AG08396 (cell line): Measurements from ENCODE around the gene TMEM116.
"Not testable (repeated sequence)": the region's sequence is repeated elsewhere in the genome, so short reads cannot be mapped to it uniquely, and the experiment has no call there.

Experiments
- DNase-seq: peaks from one replicate; pipeline ENCODE4 v3.0.0; 2012; ENCODE audit warnings: low spot score, mixed read lengths

TMEM116 gene

GRCh38 chr12:112009596-112009995 is 3.4 kb downstream of the TMEM116 start:
- not testable (repeated sequence) for DNase-seq

DNA sequence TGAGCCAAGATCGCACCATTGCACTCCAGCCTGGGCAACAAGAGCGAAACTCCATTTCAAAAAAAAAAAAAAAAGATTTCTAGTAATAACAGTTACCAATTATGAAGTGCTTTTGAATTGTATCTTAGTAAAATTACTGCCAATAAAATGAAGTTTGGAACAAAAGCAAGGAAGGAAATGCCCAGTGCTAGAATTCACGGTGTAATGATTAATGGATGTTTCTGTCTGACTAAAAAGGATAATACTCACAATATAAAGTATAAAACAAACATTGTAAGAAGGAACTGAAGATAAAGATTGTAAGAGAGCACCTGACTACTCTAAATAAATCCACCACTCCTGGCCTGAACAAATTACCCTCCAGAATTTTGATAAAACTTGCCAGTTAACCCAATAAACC is 4.0 kb downstream of the TMEM116 start:
- DNase-seq, result no peak

DNA sequence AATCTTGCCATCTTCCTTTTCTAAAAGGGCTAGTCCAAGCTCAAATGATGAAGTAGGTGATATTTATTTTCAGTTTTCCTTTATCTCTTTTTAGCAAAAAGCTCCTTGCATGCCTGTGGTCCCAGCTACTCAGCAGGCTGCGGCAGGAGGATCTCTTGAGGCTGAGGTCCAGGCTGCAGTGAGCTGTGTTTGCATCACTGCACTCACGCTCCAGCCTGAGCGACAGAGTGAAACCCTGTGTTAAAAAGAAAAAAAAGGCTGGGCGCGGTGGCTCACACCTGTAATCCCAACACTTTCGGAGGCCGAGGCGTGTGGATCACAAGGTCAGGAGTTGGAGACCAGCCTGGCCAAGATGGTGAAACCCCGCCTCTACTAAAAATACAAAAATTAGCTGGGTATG is 5.0 kb downstream of the TMEM116 start:
- no peak for DNase-seq

DNA sequence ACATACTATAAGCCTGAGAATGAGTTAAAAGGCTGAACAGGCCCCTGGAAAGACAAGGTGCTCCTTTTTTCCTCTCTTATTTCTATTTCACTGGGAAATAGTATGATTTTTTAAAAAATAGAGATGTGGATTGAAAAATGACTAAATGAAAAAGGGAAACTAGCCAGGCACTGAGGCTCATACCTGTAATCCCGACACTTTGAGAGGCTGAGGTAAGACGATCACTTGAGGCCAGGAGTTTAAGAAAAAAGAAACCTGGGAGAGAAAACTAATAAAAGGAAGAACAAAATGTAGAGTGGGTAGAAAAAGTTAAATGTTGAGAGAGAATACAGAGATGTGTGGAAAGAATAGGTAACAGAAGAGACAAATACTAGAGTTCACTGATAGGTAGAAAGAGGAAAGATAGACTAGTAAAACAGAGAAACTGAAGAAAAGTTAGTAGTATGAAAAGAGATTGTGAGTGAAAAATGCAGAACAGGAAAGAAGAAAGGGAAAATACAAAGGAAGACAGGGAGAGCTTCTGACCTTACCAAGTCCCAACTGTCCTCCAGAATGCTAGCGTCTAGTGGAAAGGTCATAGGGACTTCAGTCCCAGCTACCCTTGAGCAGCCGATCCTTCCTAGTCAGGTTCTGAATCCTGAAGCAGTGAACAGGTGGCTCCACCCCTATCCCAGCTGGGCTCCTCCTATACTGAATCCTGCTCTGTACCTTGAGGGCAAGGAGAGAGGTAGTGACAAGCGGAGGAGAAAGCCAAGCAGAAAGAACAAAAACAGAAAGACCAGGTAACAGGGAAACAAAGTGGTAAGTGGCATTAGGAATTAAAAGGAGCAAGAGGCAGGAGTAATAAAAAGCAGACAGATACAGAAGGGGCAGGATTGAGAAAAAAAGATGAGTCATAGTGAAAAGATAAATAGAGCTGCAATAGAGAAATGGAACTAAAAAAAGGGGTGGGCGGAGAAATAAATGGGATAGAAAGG is 7.3 kb downstream of the TMEM116 start:
- DNase-seq, result no peak

DNA sequence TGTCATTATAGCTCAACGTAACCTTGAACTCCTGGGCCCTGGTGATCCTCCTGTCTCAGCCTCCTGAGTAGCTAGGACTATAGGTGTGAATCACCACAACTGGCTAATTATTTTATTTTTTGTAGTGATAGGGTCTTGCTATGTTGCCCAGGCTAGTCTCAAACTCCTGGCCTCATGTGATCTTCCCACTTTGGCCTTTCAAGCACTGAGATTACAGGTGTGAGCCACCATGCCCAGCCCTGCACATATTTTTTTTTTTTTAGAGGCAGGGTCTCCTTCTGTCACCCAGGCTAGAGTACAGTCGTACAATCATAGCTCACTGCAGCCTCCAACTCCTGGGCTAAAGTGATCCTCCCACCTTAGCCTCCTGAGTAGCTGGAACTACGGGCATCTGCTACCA is 8.9 kb downstream of the TMEM116 start:
- no peak for DNase-seq

GRCh38 chr12:112001576-112001975 is 11.4 kb downstream of the TMEM116 start:
- DNase-seq, result peak; percentile 35

- no peak for DNase-seq
Measured at GRCh38 chr12:112000820-112001219, 12.1 kb downstream of the TMEM116 start.

DNA sequence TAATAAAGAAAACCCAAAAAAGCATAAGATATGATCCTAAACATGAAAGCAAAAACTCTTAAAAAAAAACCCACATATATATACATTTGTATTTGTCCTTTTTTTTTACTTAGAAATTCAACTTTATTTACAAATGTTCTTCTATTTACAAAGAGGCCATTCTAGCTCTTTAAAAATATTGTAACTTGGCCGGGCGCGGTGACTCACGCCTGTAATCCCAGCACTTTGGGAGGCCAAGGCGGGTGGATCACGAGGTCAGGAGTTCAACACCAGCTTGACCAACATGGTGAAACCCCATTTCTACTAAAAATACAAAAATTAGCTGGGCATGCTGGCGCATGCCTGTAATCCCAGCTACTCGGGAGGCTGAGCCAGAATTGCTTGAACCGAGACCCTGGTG is 13.8 kb downstream of the TMEM116 start:
- DNase-seq, result not testable (repeated sequence)

- no peak for DNase-seq
Measured at GRCh38 chr12:111998015-111998414, 14.9 kb downstream of the TMEM116 start.

GRCh38 chr12:111997300-111997699 is 15.7 kb downstream of the TMEM116 start:
- DNase-seq, result no peak

GRCh38 chr12:111995782-111996480 is 17.0 kb downstream of the TMEM116 start:
- DNase-seq, result no peak

GRCh38 chr12:111994211-111995111 is 18.5 kb downstream of the TMEM116 start:
- DNase-seq, result not testable (repeated sequence)

- DNase-seq, result no peak
Measured at GRCh38 chr12:111993292-111994150, 19.4 kb downstream of the TMEM116 start.

DNA sequence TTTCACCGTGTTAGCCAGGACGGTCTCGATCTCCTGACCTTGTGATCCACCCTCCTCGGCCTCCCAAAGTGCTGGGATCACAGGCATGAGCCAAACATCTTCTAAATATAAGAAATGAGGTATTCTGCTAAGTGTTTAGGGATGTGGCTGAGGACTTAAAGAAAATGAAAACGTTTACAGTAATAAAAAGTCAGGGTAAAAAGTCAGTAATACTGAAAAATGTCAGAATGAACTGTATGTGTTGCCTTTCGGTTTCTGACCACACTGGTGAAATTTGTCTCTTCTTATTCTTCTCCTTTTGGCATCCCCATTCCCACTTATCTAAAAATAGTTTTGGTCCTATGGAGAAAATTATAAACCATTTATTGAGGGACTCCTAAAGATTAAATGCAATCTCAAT is 20.5 kb downstream of the TMEM116 start:
- no peak for DNase-seq

- DNase-seq, result no peak
Measured at GRCh38 chr12:111991946-111992345, 21.0 kb downstream of the TMEM116 start.

DNA sequence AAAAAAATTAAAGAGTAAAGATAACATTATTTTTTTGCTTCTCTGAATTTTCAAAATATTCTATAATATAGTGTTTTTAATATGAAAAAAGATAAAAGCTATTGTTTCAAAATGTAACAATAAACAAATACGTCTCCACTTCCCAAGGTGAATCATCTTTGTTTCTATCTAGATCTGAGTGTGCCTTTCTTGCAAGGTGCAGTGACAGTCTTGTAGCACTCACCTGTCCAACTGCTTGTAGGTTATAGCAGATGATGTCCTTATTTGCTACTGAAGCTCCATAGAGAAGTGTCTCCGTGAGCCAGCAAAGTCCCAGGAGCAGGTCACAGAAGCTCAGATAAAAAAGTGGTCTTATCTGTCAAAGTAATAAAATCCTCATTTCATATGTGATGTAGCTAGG is 21.4 kb downstream of the TMEM116 start:
- no peak for DNase-seq

- DNase-seq, result no peak
Measured at GRCh38 chr12:111984820-111985219, 28.1 kb downstream of the TMEM116 start.

DNA sequence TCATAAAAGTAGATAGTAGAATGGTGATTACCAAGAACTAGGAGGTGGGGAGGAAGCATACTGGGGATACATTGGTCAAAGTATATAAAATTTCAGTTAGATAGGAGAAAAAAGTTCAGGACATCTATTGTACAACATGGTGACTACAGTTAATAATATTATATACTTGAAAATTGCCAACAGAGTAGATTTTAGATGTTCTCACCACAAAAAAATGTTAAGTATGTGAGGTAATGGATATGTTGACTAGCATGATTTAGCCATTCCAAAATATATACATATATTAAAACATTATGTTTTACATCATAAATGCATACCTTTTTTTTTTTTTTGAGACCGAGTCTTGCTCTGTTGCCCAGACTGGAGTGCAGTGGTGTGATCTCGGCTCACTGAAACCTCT is 31.0 kb downstream of the TMEM116 start:
- DNase-seq, result no peak

- no peak for DNase-seq
Measured at GRCh38 chr12:111980598-111980997, 32.4 kb downstream of the TMEM116 start.

GRCh38 chr12:111978545-111978944 is 34.4 kb downstream of the TMEM116 start:
- no peak for DNase-seq

- no peak for DNase-seq
Measured at GRCh38 chr12:111976860-111977259, 36.1 kb downstream of the TMEM116 start.
